Measurements from ENCODE around the gene RGS7.
"Not testable (repeated sequence)": the region's sequence is repeated elsewhere in the genome, so short reads cannot be mapped to it uniquely, and the experiment has no call there.

The RGS7 gene

DNA sequence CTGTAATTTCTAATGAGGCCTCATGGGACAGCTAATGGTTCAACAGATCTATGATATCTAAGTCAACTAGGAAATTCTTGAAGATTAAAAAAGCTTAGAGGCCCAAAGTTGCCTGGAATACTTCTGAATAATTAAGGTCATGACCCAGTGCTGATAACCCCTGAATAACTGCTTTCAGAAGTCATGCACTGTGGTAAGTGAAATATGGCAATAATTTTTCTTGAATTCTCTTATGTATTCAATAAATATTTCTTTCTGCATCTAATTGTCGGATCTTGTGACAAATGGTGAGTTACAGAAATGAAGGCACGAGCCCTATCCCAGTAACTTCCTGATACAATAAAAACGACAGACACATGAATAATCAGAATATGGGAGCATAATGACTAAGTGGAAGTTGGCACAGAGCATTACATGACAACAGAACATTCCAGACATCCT, 525.8 kb downstream of the RGS7 start:
- DNase-seq (ENCODE audit: low spot score), result peak; percentile 86

DNA sequence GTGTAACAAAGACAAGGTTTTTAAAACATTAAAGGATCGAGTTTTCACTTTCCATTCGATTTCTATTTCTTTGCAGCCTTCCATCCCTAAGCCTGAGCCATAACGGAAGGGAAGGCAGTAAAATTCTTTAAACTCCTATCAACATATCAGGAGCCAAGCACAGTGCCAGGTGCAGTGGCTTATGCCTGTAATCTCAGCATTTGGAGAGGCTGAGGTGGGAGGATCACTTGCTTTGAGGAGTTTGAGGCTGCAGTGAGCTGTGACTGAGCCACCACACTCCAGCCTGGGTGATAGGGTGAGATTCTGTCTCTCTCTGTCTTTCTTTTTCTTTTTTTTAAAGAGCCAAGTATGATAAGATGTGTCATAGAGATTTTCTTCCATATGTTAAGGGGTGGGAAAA, 527.5 kb downstream of the RGS7 start:
- no peak for DNase-seq (ENCODE audit: low spot score)

DNA sequence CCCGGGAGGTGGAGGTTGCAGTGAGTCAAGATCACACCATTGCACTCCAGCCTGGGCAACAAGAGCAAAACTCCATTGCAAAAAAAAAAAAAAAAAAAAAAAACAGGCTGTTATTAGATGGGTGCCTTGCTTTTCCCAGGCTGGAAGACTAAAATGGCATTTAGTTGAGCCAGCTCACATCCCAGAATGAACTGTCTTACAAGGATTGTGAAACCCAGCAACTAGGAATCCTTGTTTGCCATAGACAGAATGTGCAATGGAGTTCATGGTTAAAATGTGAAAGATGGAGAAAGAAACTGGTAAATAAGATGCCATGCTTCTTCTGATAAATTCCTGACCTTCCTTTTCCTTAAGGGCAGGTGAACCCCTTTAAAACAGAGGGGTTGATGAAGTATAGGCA, 529.2 kb downstream of the RGS7 start:
- peak; percentile 20 for DNase-seq (ENCODE audit: low spot score)

DNA sequence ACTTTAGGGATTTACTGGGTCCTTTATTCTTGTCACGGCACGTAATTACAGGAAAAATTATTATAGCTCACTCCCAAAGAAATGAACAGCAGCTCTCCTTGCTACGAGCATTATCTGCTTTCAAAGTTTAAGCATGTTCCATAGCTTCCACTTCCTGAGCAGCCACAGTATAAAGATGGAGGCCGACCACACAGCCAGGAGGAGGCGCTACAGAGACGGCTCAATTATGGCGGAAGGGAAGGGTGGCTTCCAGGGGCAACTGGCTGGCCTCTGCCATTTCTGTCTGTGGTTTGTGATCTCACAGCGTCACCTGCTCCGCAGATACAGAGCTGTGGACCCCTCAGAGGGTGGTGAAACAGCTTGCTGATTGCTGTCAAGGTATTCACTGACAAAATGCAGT, 532.8 kb downstream of the RGS7 start:
- no peak for DNase-seq (ENCODE audit: low spot score)

DNA sequence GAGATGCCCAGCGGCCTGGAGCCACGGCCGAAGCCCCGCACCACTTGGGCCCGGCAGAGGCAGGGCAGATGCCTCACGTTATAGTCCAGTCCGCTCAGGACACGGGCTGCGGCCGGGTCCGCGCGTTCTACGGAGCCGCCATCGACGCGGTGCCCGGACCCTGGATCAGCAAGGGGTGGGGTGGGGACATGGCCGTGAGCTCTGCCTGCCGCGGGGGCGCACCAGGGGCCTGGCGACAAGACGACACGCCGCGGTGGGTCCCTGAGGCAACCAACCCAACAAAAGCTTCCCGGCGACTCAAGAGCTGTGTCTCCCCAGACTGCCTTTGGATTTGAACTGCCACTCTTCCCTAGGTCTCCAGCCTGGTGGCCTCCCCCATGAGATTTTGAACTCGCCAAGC, 533.6 kb downstream of the RGS7 start:
- no peak for DNase-seq (ENCODE audit: low spot score)

DNA sequence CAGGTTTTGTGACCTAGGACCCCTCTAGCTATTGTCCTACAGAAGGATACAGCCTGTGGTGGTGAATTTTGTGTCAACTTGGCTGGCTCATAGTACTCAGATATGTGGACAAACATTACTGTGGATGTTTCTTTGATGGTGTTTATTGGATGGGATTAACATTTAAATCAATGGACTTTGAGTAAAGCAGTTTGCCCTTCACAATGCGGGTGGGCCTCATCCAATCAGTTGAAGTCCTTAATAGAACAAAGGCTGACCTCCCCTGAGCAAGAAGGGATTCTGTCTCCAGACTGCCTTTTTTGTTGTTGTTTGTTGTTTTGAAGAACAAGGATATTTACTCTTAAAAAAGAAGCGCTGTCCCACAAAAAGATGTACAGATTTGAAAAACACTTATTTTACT, 535.1 kb downstream of the RGS7 start:
- DNase-seq (ENCODE audit: low spot score), result no peak

DNA sequence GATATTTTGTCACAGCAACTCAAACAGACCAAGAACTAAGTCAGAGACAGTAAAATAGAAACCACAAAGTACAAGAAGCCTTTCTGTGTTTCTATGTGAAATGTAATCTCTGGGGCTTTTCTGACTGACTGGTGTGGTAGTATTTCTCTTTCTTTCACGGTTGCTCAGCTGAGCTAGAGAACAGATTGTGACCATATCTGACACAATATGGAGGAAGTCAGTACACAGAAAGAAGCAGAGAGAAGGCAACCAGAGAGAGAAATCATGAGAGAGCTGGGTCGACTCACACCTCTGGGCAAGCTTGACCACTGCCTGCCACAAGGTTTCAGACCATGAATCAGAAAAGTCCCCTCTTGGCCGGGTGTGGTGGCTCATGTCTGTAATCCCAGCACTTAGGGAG, 536.2 kb downstream of the RGS7 start:
- DNase-seq (ENCODE audit: low spot score), result no peak

DNA sequence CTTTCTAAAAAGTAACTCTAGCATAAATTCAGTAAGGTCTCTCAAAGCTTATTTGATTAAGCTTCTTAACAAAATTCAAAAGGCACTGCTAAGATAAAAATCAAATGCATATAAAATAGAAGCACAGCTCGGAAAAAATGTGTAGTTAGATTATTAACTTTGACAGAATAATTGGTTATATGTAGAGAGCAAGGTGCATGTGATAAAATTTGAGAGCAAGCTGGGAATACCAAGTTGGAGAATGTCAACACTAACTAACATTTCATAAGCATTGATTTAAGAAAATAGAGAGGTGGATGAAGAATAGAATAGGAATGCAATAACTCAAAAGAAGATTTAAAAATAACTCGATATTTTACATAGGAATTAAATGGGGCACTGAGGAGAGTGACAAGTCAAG, 540.5 kb downstream of the RGS7 start:
- no peak for DNase-seq (ENCODE audit: low spot score)

DNA sequence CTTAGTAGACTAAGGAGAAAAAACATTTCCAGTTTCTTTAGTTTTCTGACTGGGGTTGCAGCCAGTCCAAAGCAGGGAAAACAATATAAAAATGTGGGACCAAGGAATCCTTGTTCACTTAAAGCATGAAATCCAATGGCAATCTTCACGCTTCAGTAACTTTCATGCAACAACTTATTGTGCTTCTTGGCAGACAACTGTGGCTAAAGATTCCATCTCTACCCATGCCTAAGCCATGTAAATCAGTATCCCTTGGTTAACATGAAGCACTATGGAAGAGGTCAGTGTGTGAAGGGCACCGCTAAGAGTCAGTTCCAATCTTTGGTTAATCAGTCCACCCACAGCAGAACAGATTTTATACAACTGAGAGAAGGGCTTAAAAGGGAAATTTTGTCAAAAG, 543.3 kb downstream of the RGS7 start:
- DNase-seq (ENCODE audit: low spot score), result no peak

DNA sequence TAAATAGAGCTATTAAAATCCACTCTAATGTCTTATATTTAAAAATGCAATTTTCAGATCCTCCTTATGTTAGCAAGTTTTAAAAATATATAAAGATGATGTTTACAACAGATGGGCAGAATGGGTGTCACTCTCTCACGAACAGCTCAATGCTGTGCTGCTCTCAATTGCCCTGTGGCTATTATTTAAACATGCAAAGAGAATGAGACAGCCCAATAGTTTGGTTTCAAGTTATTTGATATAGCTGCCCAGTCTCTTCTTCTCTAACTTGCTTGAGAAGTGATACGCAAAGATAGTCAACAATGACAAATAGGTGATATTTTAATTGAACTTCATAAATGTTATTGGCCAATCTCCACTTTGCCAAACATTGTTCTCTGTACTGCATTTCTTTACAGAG, 545.7 kb downstream of the RGS7 start:
- DNase-seq (ENCODE audit: low spot score), result no peak

DNA sequence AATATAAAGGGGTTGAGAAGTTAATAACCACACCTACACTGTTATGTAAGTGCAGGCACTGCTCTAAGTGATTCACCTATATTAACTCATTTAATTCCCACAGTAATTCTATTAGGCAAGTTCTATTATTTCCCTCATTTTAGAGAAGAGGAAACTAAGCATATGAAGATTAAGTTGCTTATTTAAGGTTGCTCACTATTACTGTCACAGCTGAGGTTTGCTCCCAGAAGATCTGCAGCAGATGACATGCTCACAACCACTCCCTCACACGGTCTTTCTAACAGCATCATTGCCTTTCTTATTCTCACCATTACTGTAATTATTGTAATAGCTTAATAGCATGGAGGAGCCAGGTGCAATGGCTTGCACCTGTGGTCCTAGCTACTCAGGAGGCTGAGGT, 548.6 kb downstream of the RGS7 start:
- DNase-seq (ENCODE audit: low spot score), result no peak

DNA sequence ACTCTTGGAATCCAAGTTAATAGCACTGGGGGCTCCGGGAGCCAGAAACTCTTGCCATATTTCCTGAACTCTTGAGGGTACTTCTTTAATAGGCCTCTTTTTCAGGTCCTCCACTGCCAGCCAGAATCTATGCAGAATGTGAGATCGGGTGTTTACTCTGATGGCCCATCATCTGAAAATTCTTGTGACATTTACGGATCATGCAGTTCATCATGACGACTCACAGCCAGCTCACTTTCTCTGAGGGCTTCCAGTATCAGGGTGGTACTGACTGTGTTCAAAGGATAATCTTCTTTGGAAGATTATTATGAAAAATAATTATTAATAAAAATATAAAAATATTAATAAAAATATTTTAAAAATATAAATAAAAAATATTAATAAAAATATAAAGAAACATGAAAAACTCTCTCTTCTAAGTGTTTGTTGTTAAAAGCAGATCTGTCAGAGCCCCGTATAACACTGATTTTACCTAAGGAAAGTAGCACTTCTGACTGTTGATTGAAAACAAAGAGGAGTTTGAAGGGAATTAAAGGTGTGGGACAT, 550.7 kb downstream of the RGS7 start:
- no peak for DNase-seq (ENCODE audit: low spot score)

DNA sequence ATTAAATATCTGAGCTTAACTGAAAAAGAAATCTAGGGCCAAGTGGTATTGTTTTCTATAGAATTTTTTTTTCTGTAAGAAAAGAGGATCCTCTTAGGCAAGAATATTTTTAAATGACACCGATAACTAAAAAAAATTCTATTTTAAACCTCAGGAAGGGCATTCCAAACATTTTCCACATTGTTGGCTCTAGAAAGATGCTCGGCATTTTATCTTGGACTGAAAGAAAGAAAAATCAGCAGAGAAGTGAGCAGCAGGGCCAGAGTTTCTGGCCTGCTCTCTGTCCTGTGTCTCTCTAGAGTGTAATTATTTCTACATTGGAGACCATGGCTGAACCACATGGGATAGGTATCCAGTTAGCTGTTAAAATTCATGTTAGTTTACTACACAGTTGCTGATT, 552.5 kb downstream of the RGS7 start:
- DNase-seq (ENCODE audit: low spot score), result peak; percentile 36

DNA sequence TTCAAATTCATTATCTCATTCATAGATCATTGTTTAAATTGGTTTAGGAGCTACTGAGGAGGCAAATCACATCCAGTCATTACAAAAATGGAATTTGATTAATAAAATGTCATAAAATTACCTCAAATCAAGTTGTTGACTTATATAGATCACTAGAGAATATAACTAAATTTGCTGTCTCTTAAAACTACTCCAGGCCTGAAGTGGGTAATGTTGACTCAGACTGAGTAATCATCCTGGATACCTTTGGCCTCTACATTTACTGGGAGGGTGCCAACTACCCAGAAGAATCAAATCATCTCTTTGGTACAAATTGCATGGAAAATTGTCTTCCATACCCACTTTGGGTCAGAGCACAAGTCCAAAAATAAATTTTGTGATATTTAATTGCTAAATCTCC, 553.9 kb downstream of the RGS7 start:
- DNase-seq (ENCODE audit: low spot score), result peak; percentile 45

DNA sequence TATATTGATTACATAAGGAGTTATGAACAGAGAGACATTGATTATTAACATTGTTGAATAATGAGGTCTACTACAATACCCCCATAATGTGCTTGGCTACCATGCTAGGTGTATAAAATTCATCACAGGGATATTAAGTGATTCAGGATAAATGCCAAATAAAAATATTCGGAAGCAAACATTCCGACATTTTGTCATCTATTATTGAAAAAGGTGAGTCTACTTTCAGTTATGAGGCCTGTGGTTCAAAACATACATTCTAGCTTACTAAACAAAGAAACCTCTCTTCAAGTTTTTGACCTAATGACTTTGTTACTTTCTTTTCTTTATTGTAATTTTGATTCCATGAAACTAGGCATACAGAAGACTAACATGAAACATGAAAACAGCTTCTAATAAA, 554.7 kb downstream of the RGS7 start:
- DNase-seq (ENCODE audit: low spot score), result no peak

DNA sequence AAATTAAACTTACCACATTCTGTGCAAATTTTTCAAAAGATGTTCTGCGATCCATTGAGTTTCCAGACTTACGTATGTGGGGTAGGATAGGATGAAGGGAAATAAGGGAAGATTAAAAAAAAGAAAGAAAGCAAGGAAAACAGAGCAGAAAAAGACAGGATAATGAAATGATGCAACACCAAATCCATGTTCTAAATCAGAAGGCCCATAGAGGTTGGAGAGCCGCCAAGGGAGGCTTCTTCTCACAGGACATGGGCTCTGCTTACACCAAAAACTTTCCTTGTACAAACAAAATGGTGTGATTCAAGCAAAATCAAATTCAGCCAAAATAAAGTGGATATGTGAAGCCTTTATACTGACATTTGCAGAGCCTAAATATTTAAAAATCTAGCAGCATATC, 555.6 kb downstream of the RGS7 start:
- no peak for DNase-seq (ENCODE audit: low spot score)

DNA sequence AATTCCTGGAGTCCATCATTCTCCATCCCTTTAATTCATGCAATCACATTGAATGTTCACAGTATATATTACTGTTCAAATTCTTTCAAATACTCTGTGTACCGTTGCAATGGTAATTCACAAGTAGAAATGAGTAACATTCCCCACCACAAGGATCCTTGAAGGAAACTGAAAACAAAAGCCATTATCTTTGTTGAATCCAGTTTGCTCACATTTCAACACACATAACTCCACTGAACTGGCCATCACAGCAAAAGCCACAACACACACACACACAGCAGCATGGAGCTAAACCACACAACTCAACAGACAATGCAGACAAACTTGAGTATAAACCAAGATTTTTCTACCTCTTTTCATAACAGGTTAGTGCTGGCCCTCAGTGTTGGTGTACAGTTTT, 556.7 kb downstream of the RGS7 start:
- no peak for DNase-seq (ENCODE audit: low spot score)

DNA sequence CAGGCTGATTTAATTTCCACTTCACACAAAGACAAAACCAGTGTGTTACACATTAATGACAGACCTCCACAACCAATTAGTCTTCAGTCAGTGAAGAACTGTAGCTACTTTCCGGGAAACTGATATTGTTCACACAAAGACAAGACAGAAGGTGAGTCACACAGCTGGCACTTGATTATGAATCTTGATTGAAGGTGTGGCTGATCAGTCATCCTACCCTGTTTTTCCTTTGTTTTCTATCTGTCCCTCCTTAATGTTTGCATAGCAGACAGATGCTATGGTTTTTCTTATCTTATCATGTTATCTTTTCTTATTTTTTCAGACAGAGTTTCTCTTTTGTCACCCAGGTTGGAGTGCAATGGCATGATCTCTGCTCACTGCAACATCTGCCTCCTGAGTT, 560.0 kb downstream of the RGS7 start:
- DNase-seq (ENCODE audit: low spot score), result no peak

DNA sequence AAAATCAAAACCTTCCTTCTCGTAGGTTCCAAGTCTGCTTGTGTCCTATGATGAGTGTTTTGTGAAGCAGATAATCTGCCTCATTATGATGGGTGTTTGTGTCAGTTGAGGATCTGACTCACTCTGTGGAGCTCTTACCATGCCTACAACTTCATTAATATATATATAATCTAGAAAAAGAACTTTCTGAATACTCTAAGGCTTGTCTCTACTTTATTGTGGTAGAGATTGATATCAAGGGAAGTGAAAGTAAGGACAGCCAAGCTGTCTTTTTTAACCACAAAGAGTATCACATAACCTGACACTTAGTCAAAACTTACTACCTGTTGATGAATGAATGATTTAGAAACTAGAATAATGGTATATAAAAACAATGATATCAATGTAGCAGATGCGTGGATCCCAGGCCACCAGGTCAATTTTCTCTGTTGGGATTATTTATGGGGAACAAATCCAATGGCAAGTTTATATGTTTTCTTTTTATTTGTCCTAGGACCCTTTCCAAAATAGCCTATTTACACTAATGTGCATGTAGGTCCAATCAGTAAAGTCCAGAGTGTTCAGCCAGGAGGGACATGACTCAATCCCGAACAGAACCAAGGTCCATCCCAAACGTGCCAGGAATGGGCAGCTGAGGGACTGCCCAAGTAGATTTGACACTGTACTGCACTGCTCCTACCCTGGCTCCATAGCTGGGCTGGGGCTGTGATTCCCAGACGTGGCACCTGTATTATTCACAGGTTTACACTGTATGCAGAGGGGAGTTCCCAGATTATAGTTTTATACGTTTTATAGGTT, 562.8 kb downstream of the RGS7 start:
- DNase-seq (ENCODE audit: low spot score), result no peak

DNA sequence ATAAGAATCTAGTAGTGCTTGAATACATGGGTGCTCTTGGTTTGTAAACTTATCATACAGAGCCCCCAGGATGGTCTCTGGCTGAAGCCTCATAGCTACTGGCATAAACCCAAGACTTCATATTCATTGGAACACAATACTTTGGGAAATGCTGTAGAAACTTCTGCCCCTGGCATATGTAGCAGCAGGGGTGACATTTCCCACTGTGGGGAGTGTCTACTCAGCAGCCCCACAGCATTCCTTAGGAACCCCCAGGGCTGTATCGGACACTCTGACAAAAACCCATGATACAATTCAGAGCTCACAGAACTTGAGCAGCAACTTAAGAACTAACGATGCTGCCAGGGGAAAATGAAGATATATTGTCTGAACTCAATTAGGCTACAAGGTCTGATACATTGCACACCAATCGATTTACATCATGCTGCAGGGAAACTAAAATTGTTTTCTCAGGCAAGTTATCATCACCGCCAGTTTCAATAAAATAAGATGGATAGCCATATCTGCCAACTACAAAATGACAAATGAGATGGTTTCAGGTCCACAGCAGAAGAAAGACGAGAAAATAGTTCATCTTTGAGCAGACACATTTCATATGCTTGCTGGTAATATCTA, 564.0 kb downstream of the RGS7 start:
- no peak for DNase-seq (ENCODE audit: low spot score)

DNA sequence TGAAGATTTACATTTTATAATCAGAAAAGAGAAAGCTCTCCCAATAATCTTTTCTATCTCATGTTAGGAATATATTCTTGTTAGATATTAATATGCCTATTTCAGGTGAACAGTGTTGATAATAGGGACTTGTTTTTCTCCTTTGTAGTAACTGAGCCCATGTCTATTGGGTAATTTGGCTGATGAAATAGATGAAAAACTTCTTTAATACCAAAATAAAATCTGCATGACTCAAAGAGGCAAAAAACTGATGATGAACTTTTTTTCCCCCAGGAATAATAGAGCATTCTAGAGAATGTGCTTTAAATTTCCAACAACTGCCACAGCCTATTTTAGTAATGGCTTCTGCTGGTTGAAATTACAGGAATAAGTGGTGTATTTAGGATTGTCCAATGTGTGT, 566.1 kb downstream of the RGS7 start:
- DNase-seq (ENCODE audit: low spot score), result no peak

DNA sequence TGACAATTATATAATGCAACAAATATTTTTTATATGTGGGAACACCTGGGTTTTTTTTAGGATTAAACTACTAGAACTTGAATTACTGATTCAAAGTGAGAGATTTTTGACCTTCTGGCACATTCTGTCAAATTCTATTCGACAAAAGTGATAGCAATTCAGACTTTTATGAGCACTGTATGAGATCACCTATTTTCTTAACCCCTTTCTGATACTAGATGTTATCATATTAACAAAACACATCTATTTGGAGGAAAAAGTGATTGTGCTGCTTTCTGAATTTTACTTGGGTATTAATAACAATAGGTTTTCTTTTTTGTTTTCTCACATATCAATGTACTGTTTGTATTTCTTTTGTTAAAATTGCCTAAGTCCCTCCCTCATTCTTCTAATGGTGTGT, 570.1 kb downstream of the RGS7 start:
- no peak for DNase-seq (ENCODE audit: low spot score)

DNA sequence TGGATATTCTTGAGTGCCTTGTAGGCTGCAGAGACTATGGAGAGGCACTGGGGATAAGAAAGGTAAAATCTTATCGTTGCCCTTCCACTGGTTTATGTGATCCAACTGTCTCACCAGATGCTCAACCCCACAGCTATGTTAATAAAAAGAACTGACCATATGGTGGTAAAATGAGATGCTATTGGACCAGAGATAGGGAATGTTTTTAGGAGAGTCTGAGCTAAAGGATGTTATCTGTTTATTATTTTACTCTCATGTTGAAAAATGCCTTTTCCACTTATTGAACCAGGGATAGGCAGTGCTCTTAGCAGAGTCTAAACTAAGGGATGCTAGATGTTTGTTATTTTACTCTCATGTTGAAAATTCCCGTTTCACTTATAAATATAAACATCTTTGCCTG, 572.2 kb downstream of the RGS7 start:
- no peak for DNase-seq (ENCODE audit: low spot score)

DNA sequence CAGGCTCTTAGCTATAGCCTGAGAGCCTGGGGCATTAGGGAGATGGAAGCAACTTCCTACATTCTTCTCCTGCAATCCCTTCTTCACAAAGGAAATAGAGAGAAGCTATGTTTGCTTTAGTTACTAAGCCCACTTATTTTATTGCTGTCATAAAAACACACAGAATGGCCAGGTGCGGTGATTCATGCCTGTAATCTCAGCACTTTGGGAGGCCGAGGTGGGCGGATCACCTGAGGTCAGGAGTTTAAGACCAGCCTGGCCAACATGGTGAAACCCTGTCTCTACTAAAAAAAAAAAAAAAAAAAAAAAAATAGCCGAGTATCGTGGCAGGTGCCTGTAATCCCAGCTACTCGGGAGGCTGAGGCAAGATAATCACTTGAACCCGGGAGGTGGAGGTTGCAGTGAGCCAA, 573.3 kb downstream of the RGS7 start:
- DNase-seq (ENCODE audit: low spot score), result not testable (repeated sequence)
